ENCODE measurements around the gene DYSF.

- TF ChIP-seq TAF1 (IDR thresholded peaks at IDR 0.05; ENCODE audit: borderline replicate concordance, insufficient read depth, low read length) (no peak), SIN3A (IDR thresholded peaks at IDR 0.05; ENCODE audit: borderline replicate concordance, insufficient read depth, low read length) (no peak), POLR2AphosphoS5 (IDR thresholded peaks at IDR 0.05; ENCODE audit: low read depth, low read length) (no peak), FOXP2 (optimal IDR thresholded peaks at IDR 0.05; ENCODE audit: borderline replicate concordance, extremely low read depth, extremely low read length, insufficient read depth) (no peak)
Measured at GRCh38 chr2:71507476-71507875, 54.1 kb downstream of the DYSF start.

Data from PFSK-1 (cell line).